Spleen (tissue), 11 donors: ENCODE measurements around the gene PRKCZ. TPM values are rescaled to one million over a fixed set of nuclear protein-coding genes. Genes with fewer than 3 reads are reported as not detected.

Experiments used
- DNase-seq: peaks from one replicate; pipeline ENCODE4 v3.0.0-alpha.2; 2020
- H3K27ac ChIP-seq, 8 donors: fragments of 200-600 bp; sonication (generic) in 7 of 8; 1 replicate in 4 of 8; 2 replicates in 4 of 8; pipeline versions ENCODE4 v1.5.0 to v1.8.0; 2016 to 2021; ENCODE audit warnings: inconsistent platforms in 4 of 8, mild to moderate bottlenecking in 4 of 8, moderate library complexity in 1 of 8
- H3K27me3 ChIP-seq, 7 donors: fragments of 200-600 bp; sonication (generic) in 6 of 7; replicated peaks in 1 of 7; 1 replicate in 4 of 7; 2 replicates in 3 of 7; pipeline versions ENCODE4 v1.5.0 to v1.8.0; 2016 to 2021; ENCODE audit warnings: inconsistent platforms in 3 of 7, mild to moderate bottlenecking in 1 of 7
- H3K36me3 ChIP-seq, 6 donors: fragments of 200-600 bp; sonication (generic) in 5 of 6; 1 replicate in 4 of 6; 2 replicates in 2 of 6; pipeline versions ENCODE4 v1.5.0 to v1.8.0; 2016 to 2021; ENCODE audit warnings: inconsistent platforms in 2 of 6
- H3K4me1 ChIP-seq, 6 donors: fragments of 200-600 bp; sonication (generic) in 5 of 6; 1 replicate in 3 of 6; 2 replicates in 3 of 6; pipeline versions ENCODE4 v1.5.0 to v1.8.0; 2016 to 2021; ENCODE audit warnings: inconsistent platforms in 3 of 6
- H3K4me3 ChIP-seq, 8 donors: fragments of 200-600 bp; sonication (generic) in 7 of 8; 1 replicate in 4 of 8; 2 replicates in 4 of 8; pipeline versions ENCODE4 v1.5.0 to v1.8.0; 2016 to 2021; ENCODE audit warnings: inconsistent platforms in 4 of 8, mild to moderate bottlenecking in 4 of 8, moderate library complexity in 2 of 8
- H3K9me3 ChIP-seq, 8 donors: fragments of 200-600 bp; sonication (generic) in 7 of 8; 1 replicate in 4 of 8; 2 replicates in 4 of 8; pipeline versions ENCODE4 v1.5.0 to v1.8.0; 2016 to 2021; ENCODE audit warnings: inconsistent platforms in 4 of 8
- POLR2A ChIP-seq, 3 donors: fragments of 450-650 bp; IDR thresholded peaks; one replicate each; pipeline ENCODE4 v1.5.1; 2017; ENCODE audit warnings: antibody characterized with exemption in 3 of 3, mild to moderate bottlenecking in 1 of 3
- POLR2AphosphoS5 ChIP-seq, 3 donors: sonication (generic); formaldehyde crosslinking; IDR thresholded peaks; one replicate each; pipeline ENCODE4 v1.5.1; 2017; ENCODE audit warnings: antibody characterized with exemption in 3 of 3
- WGBS, 5 donors: extraction: QIAGEN DNeasy Blood & Tissue Kit in 3 of 5; methylation state at CpG; one replicate each; pipeline versions ENCODE4 v1.1.5 to v1.1.7; 2013 to 2018; 5-methylcytosine and 5-hydroxymethylcytosine counted together
- intact Hi-C: fragments of 100-400 bp; cut with DNase I; formaldehyde crosslinking; loops from one replicate; pipeline ENCODE4 v1.15.0; 2023; ENCODE audit warnings: low total_unique reads
- polyA plus RNA-seq, 3 donors: library from polyadenylated mRNA; stranded (reverse); fragments of 200-250 nt; gene quantifications; one replicate each; pipeline ENCODE4 v1.2.1, GENCODE V29; 2013
- total RNA-seq, 7 donors: library from RNA; depleted of rRNA in 3 of 7; stranded (reverse); fragments of >200 nt in 3 of 7; fragmentation: NEBNext Ultra II Directional in 4 of 7; extraction: Animal tissue kit (Norgen Biotek cat#: 25700) in 4 of 7; gene quantifications; one replicate each; pipeline versions ENCODE4 v1.1.0 to v1.2.1, GENCODE V29; 2016 to 2021
- TF ChIP-seq, protein P1 (sequence below), 11 experiments: fragments of 200-600 bp in 7 of 11; fragments of 450-650 bp in 4 of 11; sonication (generic) in 4 of 11; IDR thresholded peaks in 8 of 11; conservative IDR thresholded peaks in 3 of 11; 1 replicate in 7 of 11; 2 replicates in 4 of 11; pipeline versions ENCODE4 v1.4.0 to v1.8.0; 2016 to 2021; ENCODE audit warnings: antibody characterized with exemption in 11 of 11, inconsistent platforms in 4 of 11, mild to moderate bottlenecking in 1 of 11
- donor health status: healthy with polysubstance abuse.
- donor health status: DM: no; HTN: no; CAD: no; lungs with moderate emphysema.
- donor health status: DM: no; HTN: no; CAD: no.
- donor health status: Bipolar disorder and iron deficiency.
- donor health status: healthy.
- donor health status: DM: no; HTN: no; CAD: no.
- donor health status: DM: yes; HTN: yes; CAD: no.

PRKCZ gene
- total and polyA plus RNA-seq, 10 donors, result 17.6 to 61.8 (median 34.0) TPM

DNA sequence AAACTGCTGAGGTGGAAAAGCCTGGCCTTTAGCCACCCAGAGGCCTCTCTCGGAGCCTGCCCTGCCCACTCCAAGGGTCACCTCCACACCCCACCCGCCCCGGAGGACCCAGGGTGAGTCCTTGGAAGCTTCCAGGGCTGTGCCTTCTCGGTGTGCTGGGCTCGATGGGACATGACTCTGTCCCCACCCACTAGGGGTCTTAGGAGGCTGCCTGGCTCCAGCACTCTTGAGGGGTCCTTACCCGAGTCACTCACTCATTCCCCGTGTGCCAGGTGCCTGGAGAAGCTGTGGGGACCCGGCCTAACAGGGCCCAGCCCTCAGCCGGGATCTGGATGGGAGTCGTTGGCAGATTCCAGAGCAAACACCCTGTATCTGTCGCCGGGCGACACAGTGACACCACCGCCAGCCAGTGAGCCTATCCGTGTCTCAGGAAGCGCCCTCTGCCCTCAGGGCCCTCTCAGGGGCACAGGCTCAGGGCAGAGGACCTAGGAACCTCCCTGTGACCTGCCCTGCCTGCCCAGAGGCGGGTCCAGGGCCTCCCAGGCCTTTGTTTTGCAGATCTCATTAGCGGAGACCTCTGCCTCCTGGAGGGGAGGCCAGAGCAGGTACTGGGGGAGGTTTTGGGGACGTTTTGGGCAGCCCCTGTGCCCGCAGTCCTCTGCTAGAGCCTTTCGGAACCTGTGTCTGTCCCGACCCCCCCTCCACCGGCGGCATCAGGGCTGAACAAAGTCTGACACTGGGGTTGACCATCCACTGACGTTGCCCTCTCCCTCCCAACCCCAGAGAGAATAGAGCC is 3.1 kb upstream of the PRKCZ start:
- Histone ChIP-seq H3K4me3 (no peak overlapping the region), H3K36me3 (no peaks in the 10 kb centered on the region), H3K9me3 (no peaks in the 10 kb centered on the region), H3K4me1 (peaks cover 41 to 77% (median 65%) of the 10 kb centered on the region in 6 donors), H3K27ac (peak overlapping the region in 3 of 8 donors; percentile 26 to 69 (median 65)), H3K27me3 (peaks cover 0 to 76% (median 12%) of the 10 kb centered on the region in 7 donors)
- intact Hi-C loops, result loop anchor here (10.0 kb wide), 1 partner anchor 102 kb away; no protein-coding TSS in a partner anchor
- WGBS, 5 donors, result 41 to 60% (median 54%) methylated on average over 10 to 25 of the region's 25 CpGs
- DNase-seq, result no peak
- TF ChIP-seq POLR2A (IDR thresholded peaks at IDR 0.05), result no peak
- TF ChIP-seq POLR2AphosphoS5 (IDR thresholded peaks at IDR 0.05), result no peak
- TF ChIP-seq, protein P1, sequence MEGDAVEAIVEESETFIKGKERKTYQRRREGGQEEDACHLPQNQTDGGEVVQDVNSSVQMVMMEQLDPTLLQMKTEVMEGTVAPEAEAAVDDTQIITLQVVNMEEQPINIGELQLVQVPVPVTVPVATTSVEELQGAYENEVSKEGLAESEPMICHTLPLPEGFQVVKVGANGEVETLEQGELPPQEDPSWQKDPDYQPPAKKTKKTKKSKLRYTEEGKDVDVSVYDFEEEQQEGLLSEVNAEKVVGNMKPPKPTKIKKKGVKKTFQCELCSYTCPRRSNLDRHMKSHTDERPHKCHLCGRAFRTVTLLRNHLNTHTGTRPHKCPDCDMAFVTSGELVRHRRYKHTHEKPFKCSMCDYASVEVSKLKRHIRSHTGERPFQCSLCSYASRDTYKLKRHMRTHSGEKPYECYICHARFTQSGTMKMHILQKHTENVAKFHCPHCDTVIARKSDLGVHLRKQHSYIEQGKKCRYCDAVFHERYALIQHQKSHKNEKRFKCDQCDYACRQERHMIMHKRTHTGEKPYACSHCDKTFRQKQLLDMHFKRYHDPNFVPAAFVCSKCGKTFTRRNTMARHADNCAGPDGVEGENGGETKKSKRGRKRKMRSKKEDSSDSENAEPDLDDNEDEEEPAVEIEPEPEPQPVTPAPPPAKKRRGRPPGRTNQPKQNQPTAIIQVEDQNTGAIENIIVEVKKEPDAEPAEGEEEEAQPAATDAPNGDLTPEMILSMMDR (IDR thresholded peaks at IDR 0.05 in 8 of 11, conservative IDR thresholded peaks at IDR 0.05 in 3 of 11), result no peak

DNA sequence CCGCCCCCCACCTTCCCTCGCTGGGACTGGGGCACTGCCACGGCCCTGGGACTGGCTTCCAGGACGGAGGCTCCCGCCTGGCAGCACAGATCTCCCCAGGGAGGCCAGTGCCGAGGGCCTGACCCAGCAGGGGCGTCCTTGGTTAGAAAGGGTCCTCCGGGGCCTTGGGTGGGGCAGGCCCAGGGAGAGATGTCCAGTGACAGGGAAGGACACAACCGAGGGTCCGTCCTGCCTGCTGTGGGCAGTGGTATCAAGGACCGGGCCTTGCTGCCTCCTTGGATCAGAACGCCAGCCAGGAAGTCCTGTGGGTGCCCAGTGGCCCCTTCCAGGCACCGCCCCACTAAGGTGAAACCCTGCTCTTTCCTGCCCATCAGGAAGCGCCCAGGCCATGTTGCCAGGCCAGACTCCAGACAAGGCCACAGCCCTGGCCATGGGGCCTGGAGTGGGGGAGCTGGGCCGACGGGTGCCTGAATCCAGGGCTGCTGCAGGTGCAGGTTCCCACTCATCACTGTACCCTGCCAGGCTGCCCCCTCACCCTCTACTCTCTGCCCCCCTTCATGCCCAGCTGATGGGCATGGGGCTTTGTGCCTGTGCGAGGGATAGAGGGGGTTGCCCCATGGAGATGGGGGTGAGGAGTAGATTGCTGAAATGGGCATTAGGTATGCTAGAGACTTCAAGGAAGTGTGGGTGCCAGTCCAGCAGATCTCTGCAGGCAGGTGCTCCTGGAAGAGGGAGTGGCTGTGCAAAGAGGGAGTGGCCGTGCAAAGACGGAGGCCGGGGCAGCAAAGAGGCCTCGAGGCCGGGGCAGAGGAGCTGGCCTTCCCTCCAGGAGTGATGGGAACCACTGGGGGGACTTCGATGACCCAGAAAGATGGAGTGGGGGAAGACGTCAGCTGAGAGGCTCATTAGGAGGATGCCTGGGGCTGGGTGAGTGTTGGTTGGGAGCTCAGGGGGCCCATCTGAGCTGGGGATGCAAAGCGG is 2.2 kb upstream of the PRKCZ start:
- peaks cover 0 to 76% (median 12%) of the 10 kb centered on the region in 7 donors for H3K27me3 ChIP-seq
- no peak for DNase-seq
- 65 to 76% (median 71%) methylated on average over 20 to 25 of the region's 25 CpGs for WGBS, 5 donors
- H3K27ac ChIP-seq, result peak overlapping the region in 2 of 8 donors; percentile 26 to 65
- H3K9me3 ChIP-seq, result no peaks in the 10 kb centered on the region
- no peak overlapping the region for H3K4me3 ChIP-seq
- intact Hi-C loops, result loop anchor here (10.0 kb wide), 1 partner anchor 103 kb away; no protein-coding TSS in a partner anchor
- H3K4me1 ChIP-seq, result peaks cover 41 to 85% (median 69%) of the 10 kb centered on the region in 6 donors
- peak in 2 of 3 donors; percentile 38 to 50 for TF ChIP-seq POLR2AphosphoS5 (IDR thresholded peaks at IDR 0.05)
- TF ChIP-seq POLR2A (IDR thresholded peaks at IDR 0.05), result no peak
- no peaks in the 10 kb centered on the region for H3K36me3 ChIP-seq

DNA sequence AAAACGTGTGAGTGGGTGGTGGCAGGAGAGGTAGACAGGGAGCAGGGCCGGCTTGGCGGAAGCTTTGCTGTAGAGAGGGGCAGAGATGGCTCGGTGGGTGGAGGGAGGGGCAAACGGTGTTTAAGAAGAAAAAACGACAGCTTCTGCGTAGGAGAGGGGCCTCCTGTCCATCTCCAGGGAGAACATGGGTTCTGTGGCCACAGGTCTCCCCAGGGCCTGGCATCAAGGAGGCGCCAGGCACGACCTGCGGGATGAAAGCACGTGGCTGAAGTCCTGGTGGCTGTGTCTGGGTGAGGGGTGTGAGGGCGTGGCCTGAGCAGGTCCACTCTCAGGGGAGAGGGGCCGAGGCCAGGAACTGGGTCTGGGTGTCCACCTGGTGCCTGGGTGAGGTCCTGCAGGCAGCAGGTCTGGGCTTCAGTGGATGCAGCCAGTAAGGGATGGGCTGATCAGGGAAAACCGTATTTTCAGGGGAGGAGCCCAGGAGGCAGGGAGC is 940 bp upstream of the PRKCZ start:
- Histone ChIP-seq H3K9me3 (no peaks in the 10 kb centered on the region), H3K4me1 (peaks cover 41 to 87% (median 71%) of the 10 kb centered on the region in 6 donors), H3K27ac (peak overlapping the region; percentile 60 to 89 (median 83)), H3K36me3 (no peaks in the 10 kb centered on the region), H3K27me3 (peaks cover 0 to 75% (median 12%) of the 10 kb centered on the region in 7 donors), H3K4me3 (peak overlapping the region; percentile 65 to 93 (median 80))
- WGBS, 5 donors, result 35 to 43% (median 41%) methylated on average over 14 of the region's 14 CpGs
- no peak for DNase-seq
- intact Hi-C loops, result loop anchor here (10.0 kb wide), 1 partner anchor 104 kb away; no protein-coding TSS in a partner anchor
- no peak for TF ChIP-seq POLR2A (IDR thresholded peaks at IDR 0.05)
- TF ChIP-seq, protein P1 (IDR thresholded peaks at IDR 0.05 in 8 of 11, conservative IDR thresholded peaks at IDR 0.05 in 3 of 11), result peak in 8 of 11 experiments; percentile 19 to 44 (median 26)

DNA sequence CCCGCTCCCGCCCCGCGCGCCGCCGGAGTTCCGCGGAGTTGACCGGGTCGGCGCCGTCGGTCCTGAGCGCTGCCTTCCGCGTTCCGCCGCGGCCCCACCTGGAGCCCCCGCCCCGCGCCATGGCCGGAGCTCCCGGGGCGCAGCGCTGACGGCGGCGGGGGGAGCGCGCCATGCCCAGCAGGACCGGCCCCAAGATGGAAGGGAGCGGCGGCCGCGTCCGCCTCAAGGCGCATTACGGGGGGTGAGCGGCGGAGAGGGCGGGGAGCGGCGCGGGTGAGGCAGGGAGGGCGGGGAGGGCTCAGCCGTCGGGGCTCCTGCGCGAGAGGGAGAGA is 216 bp downstream of the PRKCZ start:
- Histone ChIP-seq H3K4me3 (peak overlapping the region; percentile 65 to 93 (median 80)), H3K27ac (peak overlapping the region in 7 of 8 donors; percentile 67 to 89 (median 85)), H3K4me1 (peaks cover 33 to 76% (median 62%) of the 10 kb centered on the region in 6 donors), H3K9me3 (no peaks in the 10 kb centered on the region), H3K36me3 (peaks cover 0 to 3% (median 2%) of the 10 kb centered on the region in 6 donors), H3K27me3 (peaks cover 0 to 64% (median 12%) of the 10 kb centered on the region in 7 donors)
- intact Hi-C loops, result no loop called here
- 0 to 1% (median 0%) methylated on average over 1 to 51 of the region's 51 CpGs; no CpG with 5 or more reads in 2 of the 5 donors for WGBS, 5 donors
- no peak for DNase-seq
- peak in 1 of 3 donors; percentile 37 for TF ChIP-seq POLR2AphosphoS5 (IDR thresholded peaks at IDR 0.05)
- TF ChIP-seq POLR2A (IDR thresholded peaks at IDR 0.05), result no peak
